ENCODE measurements around the gene PPM1H. TPM values are rescaled to one million over a fixed set of nuclear protein-coding genes. Genes with fewer than 3 reads are reported as not detected.

The PPM1H gene
- polyA plus RNA-seq, 1 of the 3 experiments (the other 2 are of a cell fraction) = 0.13 TPM

DNA sequence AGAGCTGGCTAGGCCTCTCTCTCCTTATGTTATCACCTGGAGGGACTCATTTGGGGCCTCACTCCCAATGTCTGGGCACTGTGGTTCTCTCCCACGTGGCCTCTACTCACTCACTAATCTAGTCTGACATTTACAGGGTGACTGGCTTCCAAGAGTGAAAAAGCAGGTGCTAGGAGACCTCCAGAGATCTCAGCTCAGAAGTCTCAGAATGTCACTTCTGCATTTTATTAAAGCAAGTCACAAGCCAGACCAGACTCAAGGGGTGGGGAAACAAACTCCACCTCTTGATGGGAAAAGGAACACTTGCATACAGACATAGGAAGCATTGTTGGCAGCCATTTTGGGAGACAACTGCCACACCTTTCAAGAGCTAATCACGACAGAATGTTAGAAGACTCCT, 292.5 kb downstream of the PPM1H start:
- Histone ChIP-seq H3K4me3 (ENCODE audit: low read depth in 2 of 2, low read length in 1 of 2) (no peak overlapping the region), H4K20me1 (ENCODE audit: insufficient read depth) (no peaks in the 10 kb centered on the region), H3K27me3 (ENCODE audit: insufficient read depth) (no peaks in the 10 kb centered on the region), H3K4me1 (ENCODE audit: control insufficient read depth in 1 of 2, insufficient read depth in 2 of 2, low read depth in 1 of 2, low read length in 1 of 2) (no peaks in the 10 kb centered on the region), H3K36me3 (replicated peaks in 1 of 2; ENCODE audit: control insufficient read depth in 1 of 2, insufficient read depth in 2 of 2, low read length in 1 of 2) (no peaks in the 10 kb centered on the region), H2AFZ (ENCODE audit: low read depth) (no peak overlapping the region), H3F3A (replicated peaks; ENCODE audit: insufficient read depth) (no peaks in the 10 kb centered on the region), H3K79me2 (ENCODE audit: insufficient read depth) (no peaks in the 10 kb centered on the region), H3K4me2 (no peak overlapping the region), H3K27ac (ENCODE audit: low read depth in 2 of 2, low read length in 1 of 2) (no peak overlapping the region), H3K9me3 (no peaks in the 10 kb centered on the region), H3K9me2 (no peaks in the 10 kb centered on the region), H3K9ac (no peak overlapping the region)
- ChIA-PET CTCF (no interaction called here), POLR2A (no interaction called here)
- DNase-seq = no peak
- TF ChIP-seq GATA2 (CRISPR knock-in tag; IDR thresholded peaks at IDR 0.05) (no peak), SIN3A (IDR thresholded peaks at IDR 0.05; ENCODE audit: borderline replicate concordance, low read depth, low read length) (no peak), EP300 (IDR thresholded peaks at IDR 0.05; ENCODE audit: borderline replicate concordance in 1 of 2, low read depth in 1 of 2, low read length in 1 of 2) (no peak), EZH2phosphoT487 (IDR thresholded peaks at IDR 0.05; ENCODE audit: borderline replicate concordance, low read depth) (no peak)
- TF ChIP-seq, protein P1, sequence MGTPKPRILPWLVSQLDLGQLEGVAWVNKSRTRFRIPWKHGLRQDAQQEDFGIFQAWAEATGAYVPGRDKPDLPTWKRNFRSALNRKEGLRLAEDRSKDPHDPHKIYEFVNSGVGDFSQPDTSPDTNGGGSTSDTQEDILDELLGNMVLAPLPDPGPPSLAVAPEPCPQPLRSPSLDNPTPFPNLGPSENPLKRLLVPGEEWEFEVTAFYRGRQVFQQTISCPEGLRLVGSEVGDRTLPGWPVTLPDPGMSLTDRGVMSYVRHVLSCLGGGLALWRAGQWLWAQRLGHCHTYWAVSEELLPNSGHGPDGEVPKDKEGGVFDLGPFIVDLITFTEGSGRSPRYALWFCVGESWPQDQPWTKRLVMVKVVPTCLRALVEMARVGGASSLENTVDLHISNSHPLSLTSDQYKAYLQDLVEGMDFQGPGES (IDR thresholded peaks at IDR 0.05; ENCODE audit: low read depth, low read length) = no peak
- WGBS (ENCODE audit: low lambda C conversion rate) = 85% methylated on average over 2 of the region's 2 CpGs

DNA sequence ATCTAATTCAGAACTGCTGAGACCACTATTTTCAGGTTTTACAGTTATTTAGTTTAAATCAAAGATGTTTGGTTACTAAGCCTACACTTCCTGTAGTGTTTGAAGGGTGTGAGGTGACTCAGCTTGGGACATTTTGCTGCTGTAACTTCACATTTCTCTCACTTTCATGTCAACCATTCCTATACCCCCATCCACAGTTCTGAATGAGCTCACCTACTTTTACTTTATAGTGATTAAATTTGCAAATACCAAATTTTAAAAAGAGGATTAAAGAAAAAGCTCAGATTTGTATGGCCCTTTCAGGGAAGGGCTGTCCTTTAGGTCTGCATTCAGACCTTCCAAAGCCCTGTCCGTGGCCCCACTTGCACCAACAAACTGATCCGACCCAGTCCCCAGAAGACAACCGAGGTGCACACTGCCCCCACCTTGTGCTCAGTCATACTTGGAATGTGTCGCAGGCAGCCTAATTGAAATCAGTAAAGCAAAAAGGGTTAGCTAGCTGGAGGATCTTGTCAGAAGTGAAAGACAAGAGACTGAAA, 294.0 kb downstream of the PPM1H start:
- Histone ChIP-seq H3F3A (replicated peaks; ENCODE audit: insufficient read depth) (no peaks in the 10 kb centered on the region), H3K9ac (no peak overlapping the region), H3K4me3 (ENCODE audit: low read depth in 2 of 2, low read length in 1 of 2) (no peak overlapping the region), H3K27ac (ENCODE audit: low read depth in 2 of 2, low read length in 1 of 2) (no peak overlapping the region), H2AFZ (ENCODE audit: low read depth) (peak overlapping the region; percentile 54; the same call in 1 of the 2 replicates), H3K4me2 (no peak overlapping the region), H3K9me2 (no peaks in the 10 kb centered on the region), H4K20me1 (ENCODE audit: insufficient read depth) (no peaks in the 10 kb centered on the region), H3K79me2 (ENCODE audit: insufficient read depth) (no peaks in the 10 kb centered on the region), H3K36me3 (replicated peaks in 1 of 2; ENCODE audit: control insufficient read depth in 1 of 2, insufficient read depth in 2 of 2, low read length in 1 of 2) (no peaks in the 10 kb centered on the region), H3K27me3 (ENCODE audit: insufficient read depth) (no peaks in the 10 kb centered on the region), H3K9me3 (no peaks in the 10 kb centered on the region), H3K4me1 (ENCODE audit: control insufficient read depth in 1 of 2, insufficient read depth in 2 of 2, low read depth in 1 of 2, low read length in 1 of 2) (no peaks in the 10 kb centered on the region)
- WGBS (ENCODE audit: low lambda C conversion rate) = 89% methylated on average over 4 of the region's 4 CpGs
- POLR2A ChIA-PET = no interaction called here
- TF ChIP-seq MEF2A (IDR thresholded peaks at IDR 0.05; ENCODE audit: borderline replicate concordance, low read depth) (no peak), RAD21 (IDR thresholded peaks at IDR 0.05; ENCODE audit: low read length) (no peak), EZH2phosphoT487 (IDR thresholded peaks at IDR 0.05; ENCODE audit: borderline replicate concordance, low read depth) (no peak), CHD2 (IDR thresholded peaks at IDR 0.05; ENCODE audit: low read length, partially characterized antibody) (no peak), ELF1 (IDR thresholded peaks at IDR 0.05) (no peak)
- TF ChIP-seq, protein P1 (IDR thresholded peaks at IDR 0.05; ENCODE audit: low read depth, low read length) = no peak
- TF ChIP-seq, protein P2, sequence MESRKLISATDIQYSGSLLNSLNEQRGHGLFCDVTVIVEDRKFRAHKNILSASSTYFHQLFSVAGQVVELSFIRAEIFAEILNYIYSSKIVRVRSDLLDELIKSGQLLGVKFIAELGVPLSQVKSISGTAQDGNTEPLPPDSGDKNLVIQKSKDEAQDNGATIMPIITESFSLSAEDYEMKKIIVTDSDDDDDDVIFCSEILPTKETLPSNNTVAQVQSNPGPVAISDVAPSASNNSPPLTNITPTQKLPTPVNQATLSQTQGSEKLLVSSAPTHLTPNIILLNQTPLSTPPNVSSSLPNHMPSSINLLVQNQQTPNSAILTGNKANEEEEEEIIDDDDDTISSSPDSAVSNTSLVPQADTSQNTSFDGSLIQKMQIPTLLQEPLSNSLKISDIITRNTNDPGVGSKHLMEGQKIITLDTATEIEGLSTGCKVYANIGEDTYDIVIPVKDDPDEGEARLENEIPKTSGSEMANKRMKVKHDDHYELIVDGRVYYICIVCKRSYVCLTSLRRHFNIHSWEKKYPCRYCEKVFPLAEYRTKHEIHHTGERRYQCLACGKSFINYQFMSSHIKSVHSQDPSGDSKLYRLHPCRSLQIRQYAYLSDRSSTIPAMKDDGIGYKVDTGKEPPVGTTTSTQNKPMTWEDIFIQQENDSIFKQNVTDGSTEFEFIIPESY (IDR thresholded peaks at IDR 0.05; ENCODE audit: borderline replicate concordance, low read depth) = no peak
- CTCF ChIA-PET = no interaction called here
- no peak for DNase-seq
